Heart left ventricle (tissue), 16 donors: Measurements from ENCODE around the gene CCNQ. TPM values are rescaled to one million over a fixed set of nuclear protein-coding genes. Genes with fewer than 3 reads are reported as not detected.

ENCODE experiments used
- ATAC-seq, 4 donors: fragments of 200-7000 bp; cut with Tn5 transposase; one replicate each; pipeline ENCODE4 v1.9.1; 2020 to 2022; ENCODE audit warnings: moderate library complexity in 4 of 4, mild to moderate bottlenecking in 3 of 4, moderate number of reproducible peaks in 1 of 4
- DNase-seq, 5 donors: peaks; one replicate each; pipeline ENCODE4 v3.0.0-alpha.2; 2020
- H3K27ac ChIP-seq, 12 donors: fragments of 200-600 bp; sonication (generic) in 4 of 12; one replicate each; pipeline versions ENCODE4 v1.5.0 to v1.8.0; 2016 to 2022; ENCODE audit warnings: mild to moderate bottlenecking in 2 of 12
- H3K27me3 ChIP-seq, 9 donors: fragments of 200-600 bp; sonication (generic) in 2 of 9; one replicate each; pipeline versions ENCODE4 v1.5.1 to v1.8.0; 2016 to 2022; ENCODE audit warnings: mild to moderate bottlenecking in 3 of 9
- H3K36me3 ChIP-seq, 9 donors: fragments of 200-600 bp; sonication (generic) in 2 of 9; one replicate each; pipeline versions ENCODE4 v1.5.0 to v1.8.0; 2018 to 2022; ENCODE audit warnings: mild to moderate bottlenecking in 2 of 9
- H3K4me1 ChIP-seq, 12 donors: fragments of 200-600 bp; sonication (generic) in 4 of 12; one replicate each; pipeline versions ENCODE4 v1.5.0 to v1.8.0; 2016 to 2022; ENCODE audit warnings: mild to moderate bottlenecking in 3 of 12
- H3K4me3 ChIP-seq, 12 donors: fragments of 200-600 bp; sonication (generic) in 4 of 12; one replicate each; pipeline versions ENCODE4 v1.5.0 to v1.8.0; 2017 to 2022; ENCODE audit warnings: mild to moderate bottlenecking in 9 of 12, moderate library complexity in 4 of 12
- H3K9me3 ChIP-seq, 12 donors: fragments of 200-600 bp; sonication (generic) in 4 of 12; one replicate each; pipeline versions ENCODE4 v1.5.0 to v1.8.0; 2016 to 2022; ENCODE audit warnings: mild to moderate bottlenecking in 1 of 12
- CTCF ChIP-seq, 12 donors: fragments of 200-600 bp; sonication (generic) in 4 of 12; IDR thresholded peaks; one replicate each; pipeline versions ENCODE4 v1.5.0 to v1.8.0; 2018 to 2022; ENCODE audit warnings: antibody characterized with exemption in 12 of 12, mild to moderate bottlenecking in 5 of 12
- POLR2A ChIP-seq, 2 donors: fragments of 450-650 bp; IDR thresholded peaks; one replicate each; pipeline ENCODE4 v1.6.1; 2017; ENCODE audit warnings: antibody characterized with exemption in 2 of 2, mild to moderate bottlenecking in 2 of 2, moderate library complexity in 2 of 2
- WGBS, 4 donors: extraction: QIAGEN DNeasy Blood & Tissue Kit in 2 of 4; methylation state at CpG; one replicate each; pipeline versions ENCODE4 v1.1.5 to v1.1.7; 2013 to 2018; 5-methylcytosine and 5-hydroxymethylcytosine counted together
- intact Hi-C, 10 donors: fragments of 100-400 bp; cut with DNase I; formaldehyde crosslinking; loops; one replicate each; pipeline versions ENCODE4 v1.11.1 to v1.14.2; 2022
- polyA plus RNA-seq, 2 donors: library from polyadenylated mRNA; stranded (reverse); fragments of 200-250 nt; gene quantifications; one replicate each; pipeline ENCODE4 v1.2.3, GENCODE V29; 2013
- total RNA-seq, 9 donors: library from RNA; depleted of rRNA in 2 of 9; stranded (reverse); fragments of >200 nt in 2 of 9; fragmentation: NEBNext Ultra II Directional in 3 of 9; extraction: Animal tissue kit (Norgen Biotek cat#: 25700) in 3 of 9; gene quantifications; one replicate each; pipeline versions ENCODE4 v1.1.0 to v1.2.4, GENCODE V29; 2016 to 2023
- donor health status: ischemic (EF 13 %, LVEDD 7.1; RV severe dilation, severe dysfunction).
- donor health status: healthy with polysubstance abuse.
- donor health status: DM: no; HTN: yes; CAD: no.
- donor health status: DM: no; HTN: no; CAD: no.
- donor health status: ischemic (EF 25% LVEDD 6.9; RV normal size, moderate dysfunction).
- donor health status: ischemic (EF 25% LVEDD 5.7; RV mildly dilated, moderate dysfunction).
- donor health status: healthy.
- donor health status: DM: yes; HTN: yes; CAD: no.
- donor health status: ischemic (EF 35%, LVEDD 5.7; RV mildly dilated, moderate dysfunction).
- donor health status: nonischemic (EF 11% LVEDD 7.7; RV severe dilation, severe dysfunction).
- donor health status: DM: yes; HTN: yes; CAD: no.
- donor health status: PGD.
- donor health status: ischemic (EF 29% LVEDD 5.4; RV normal size, mild dysfunction).
- donor health status: nonischemic (EF 23%, LVEDD 6.1; RV moderate dilation, normal function).

CCNQ gene
- total and polyA plus RNA-seq, 11 donors, result 16.2 to 126 (median 46.5) TPM

DNA sequence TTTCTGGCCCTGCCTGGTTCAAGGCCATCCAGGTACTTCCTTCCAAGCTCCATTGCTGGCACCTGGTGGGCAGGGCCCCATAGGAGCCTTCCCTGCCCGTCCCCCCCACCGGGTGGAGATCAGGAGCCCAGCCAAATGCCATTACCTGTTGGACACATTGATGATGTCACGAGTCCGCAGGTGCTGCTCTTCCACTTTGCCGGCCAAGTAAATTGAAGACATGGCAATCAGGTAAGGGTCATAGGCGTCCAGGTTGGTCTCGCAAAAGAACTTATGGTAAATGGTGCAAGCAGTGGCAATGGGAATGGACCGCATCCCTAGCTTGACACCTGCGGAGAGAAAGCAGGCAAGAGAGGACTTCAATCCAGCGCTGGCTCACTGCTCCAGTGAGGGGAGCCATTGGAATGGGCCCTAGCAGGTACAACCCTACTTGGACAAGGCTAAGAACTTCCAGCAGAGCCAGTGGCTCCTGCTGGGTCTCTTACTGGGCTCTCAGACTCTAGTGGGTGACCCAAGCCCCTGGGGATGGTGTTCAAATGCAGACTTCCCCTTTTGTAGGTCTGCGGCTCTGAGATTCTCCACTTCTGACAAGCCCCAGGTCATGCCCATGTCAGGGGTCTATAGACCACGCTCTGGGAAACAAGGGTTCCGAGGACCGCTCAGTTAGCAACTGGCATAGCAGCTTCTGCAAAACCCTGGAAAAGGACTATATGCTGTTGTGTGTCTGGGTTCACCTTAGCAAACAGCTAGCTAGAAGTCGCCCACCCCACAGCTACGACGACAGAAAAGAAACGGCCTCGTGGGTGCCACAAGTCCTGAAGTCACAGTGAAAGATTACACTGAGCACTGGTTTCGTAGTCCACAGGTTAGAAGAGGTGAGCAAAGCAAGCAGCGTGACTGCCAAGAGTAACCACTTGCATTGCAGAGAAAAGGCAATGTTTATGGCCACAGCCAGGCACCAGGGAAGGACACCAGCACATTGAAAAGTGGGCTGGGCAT, 2.8 kb downstream of the CCNQ start:
- Histone ChIP-seq H3K9me3 (peaks cover 0 to 3% (median 0%) of the 10 kb centered on the region in 12 donors), H3K4me1 (peaks cover 0 to 25% (median 6%) of the 10 kb centered on the region in 12 donors), H3K36me3 (peaks cover 0 to 30% (median 10%) of the 10 kb centered on the region in 9 donors), H3K27me3 (no peaks in the 10 kb centered on the region), H3K4me3 (no peak overlapping the region), H3K27ac (no peak overlapping the region)
- DNase-seq (peak in 1 of 5 donors; percentile 21), ATAC-seq (no peak)
- no peak for TF ChIP-seq CTCF (IDR thresholded peaks at IDR 0.05)
- TF ChIP-seq POLR2A (IDR thresholded peaks at IDR 0.05), result no peak
- intact Hi-C loops, result no loop called here
- WGBS, 4 donors, result 91 to 97% (median 94%) methylated on average over 21 of the region's 21 CpGs

DNA sequence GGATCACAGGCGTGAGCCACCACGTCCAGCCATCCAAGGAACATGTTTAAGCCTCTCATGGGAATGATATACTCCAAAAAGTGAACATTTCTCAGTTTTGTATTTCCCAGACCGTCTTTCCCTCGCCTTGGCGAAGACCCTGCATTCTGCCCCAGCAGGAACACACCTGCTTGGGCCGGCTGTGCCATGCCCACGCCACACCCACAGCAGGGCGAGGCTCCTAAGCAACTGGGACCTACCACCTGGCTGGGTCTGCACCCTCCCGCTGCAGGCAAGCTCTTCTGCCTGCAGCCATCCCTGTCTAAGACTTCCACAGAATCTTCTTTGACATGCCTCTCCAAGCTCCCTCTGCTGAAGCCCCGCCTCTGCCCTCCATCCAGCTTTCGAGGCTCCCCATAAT, 3.6 kb downstream of the CCNQ start:
- TF ChIP-seq CTCF (IDR thresholded peaks at IDR 0.05) (no peak), POLR2A (IDR thresholded peaks at IDR 0.05) (no peak)
- Histone ChIP-seq H3K4me3 (no peak overlapping the region), H3K27me3 (no peaks in the 10 kb centered on the region), H3K4me1 (peaks cover 0 to 22% (median 6%) of the 10 kb centered on the region in 12 donors), H3K36me3 (peaks cover 0 to 30% (median 10%) of the 10 kb centered on the region in 9 donors), H3K9me3 (peaks cover 0 to 3% (median 0%) of the 10 kb centered on the region in 12 donors), H3K27ac (no peak overlapping the region)
- intact Hi-C loops, result no loop called here
- WGBS, 4 donors, result 89 to 97% (median 93%) methylated on average over 11 of the region's 11 CpGs
- DNase-seq (no peak), ATAC-seq (no peak)

GRCh38 chrX:153593811-153594500, 5.0 kb downstream of the CCNQ start:
- intact Hi-C loops, result no loop called here

More at GRCh38 chrX:153593811-153594500, 5.0 kb downstream of the CCNQ start:
- TF ChIP-seq POLR2A (IDR thresholded peaks at IDR 0.05) (no peak), CTCF (IDR thresholded peaks at IDR 0.05) (no peak)
- Histone ChIP-seq H3K9me3 (peaks cover 0 to 3% (median 0%) of the 10 kb centered on the region in 12 donors), H3K4me1 (peaks cover 0 to 17% (median 3%) of the 10 kb centered on the region in 12 donors), H3K36me3 (peaks cover 0 to 33% (median 12%) of the 10 kb centered on the region in 9 donors), H3K27me3 (no peaks in the 10 kb centered on the region), H3K4me3 (no peak overlapping the region), H3K27ac (peak overlapping the region in 5 of 12 donors; percentile 39 to 76 (median 75))
- no peak for ATAC-seq
- 84 to 91% (median 89%) methylated on average over 16 to 22 of the region's 22 CpGs for WGBS, 4 donors
- peak in 1 of 5 donors; percentile 17 for DNase-seq
